Naive B cell (primary cell): ENCODE measurements around the gene MCEE. TPM values are rescaled to one million over a fixed set of nuclear protein-coding genes. Genes with fewer than 3 reads are reported as not detected.
"Not testable (repeated sequence)": the region's sequence is repeated elsewhere in the genome, so short reads cannot be mapped to it uniquely, and the experiment has no call there.

Experiments used
- ATAC-seq, 2 donors: fragments of 150-1000 bp; cut with Tn5 transposase; 2 replicates each; pipeline ENCODE4 v1.10.0; 2021; ENCODE audit warnings: low read depth in 2 of 2, mild to moderate bottlenecking in 2 of 2, moderate library complexity in 2 of 2
- DNase-seq: peaks from one replicate; pipeline ENCODE4 v3.0.0; 2022
- H3K27ac Mint-ChIP-seq, 6 donors: one replicate each; pipeline ENCODE4 v1.8.0; 2020 to 2022; ENCODE audit warnings: mild to moderate bottlenecking in 6 of 6, mixed read lengths in 6 of 6, moderate library complexity in 5 of 6, inconsistent platforms in 2 of 6
- H3K27me3 Mint-ChIP-seq, 3 donors: one replicate each; pipeline ENCODE4 v1.8.0; 2021 to 2022; ENCODE audit warnings: mixed read lengths in 3 of 3, mild to moderate bottlenecking in 1 of 3
- H3K36me3 Mint-ChIP-seq, 2 donors: one replicate each; pipeline ENCODE4 v1.8.0; 2020 to 2022; ENCODE audit warnings: mixed read lengths in 2 of 2, inconsistent platforms in 1 of 2, mild to moderate bottlenecking in 1 of 2
- H3K4me1 Mint-ChIP-seq, 3 donors: one replicate each; pipeline ENCODE4 v1.8.0; 2020 to 2022; ENCODE audit warnings: mixed read lengths in 3 of 3, inconsistent platforms in 1 of 3, mild to moderate bottlenecking in 1 of 3, moderate library complexity in 1 of 3
- H3K4me3 Mint-ChIP-seq, 8 donors: one replicate each; pipeline ENCODE4 v1.8.0; 2020 to 2022; ENCODE audit warnings: mild to moderate bottlenecking in 8 of 8, mixed read lengths in 8 of 8, moderate library complexity in 8 of 8, inconsistent platforms in 2 of 8
- H3K9me3 Mint-ChIP-seq, 7 donors: one replicate each; pipeline ENCODE4 v1.8.0; 2020 to 2022; ENCODE audit warnings: mixed read lengths in 7 of 7, mild to moderate bottlenecking in 5 of 7, inconsistent platforms in 2 of 7, moderate library complexity in 1 of 7
- polyA plus RNA-seq, 6 donors: library from polyadenylated mRNA; unstranded; fragments of 300-500 nt; fragmentation: Illumina TruSeq; gene quantifications; one replicate each; pipeline ENCODE4 v1.2.3, GENCODE V29; 2021; ENCODE audit warnings: low read depth in 6 of 6

MCEE gene
- polyA plus RNA-seq, 6 donors from 2014 or later = 15.1 to 39.2 (median 30.3) TPM

DNA sequence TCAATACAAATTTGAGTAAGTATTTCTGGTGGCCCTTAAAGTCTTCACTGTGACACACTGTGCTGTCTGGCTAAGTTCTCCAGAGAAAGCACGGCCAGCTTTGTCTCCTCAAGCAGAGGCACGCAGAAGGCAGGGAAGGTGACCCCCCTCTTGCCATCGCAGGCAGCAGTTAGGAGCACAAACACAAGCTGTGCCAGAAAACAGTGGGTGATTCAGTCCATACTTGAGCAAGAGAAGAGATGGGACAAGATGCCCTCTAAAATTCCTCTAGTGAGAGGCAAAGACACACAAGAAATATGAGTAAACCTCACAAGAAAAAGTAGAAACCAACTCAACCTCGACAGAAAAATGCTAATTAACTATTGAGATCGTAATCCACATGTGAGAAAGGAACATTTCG is 9.8 kb downstream of the MCEE start:
- Mint-ChIP-seq H3K4me1 (peaks cover 0 to 7% (median 7%) of the 10 kb centered on the region in 3 donors), H3K4me3 (no peak overlapping the region), H3K36me3 (peaks cover 9 to 23% of the 10 kb centered on the region in 2 donors), H3K27ac (no peak overlapping the region), H3K9me3 (no peaks in the 10 kb centered on the region), H3K27me3 (no peaks in the 10 kb centered on the region)
- DNase-seq (no peak), ATAC-seq (no peak)

DNA sequence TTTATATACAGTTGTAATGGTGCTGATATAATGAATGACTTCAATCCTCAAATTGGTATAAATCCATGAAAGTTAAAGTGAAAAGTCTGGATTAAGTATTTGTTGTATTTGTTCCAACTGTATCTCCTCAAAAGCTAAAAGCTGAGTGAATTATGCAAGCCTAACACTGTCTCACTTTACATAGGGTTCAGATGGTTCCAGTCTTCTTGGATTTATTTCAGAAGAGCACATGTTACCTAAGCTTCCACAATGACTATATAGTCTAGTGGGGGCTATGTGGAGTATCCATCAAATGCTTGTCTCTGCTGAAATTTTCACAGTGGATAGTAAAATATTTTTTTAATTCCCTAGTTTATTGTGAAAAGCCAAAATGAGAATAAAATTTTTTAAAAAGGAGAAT is 13.0 kb downstream of the MCEE start:
- DNase-seq (no peak), ATAC-seq (no peak)
- no peaks in the 10 kb centered on the region for H3K27me3 Mint-ChIP-seq
- H3K36me3 Mint-ChIP-seq = peaks cover 9 to 32% of the 10 kb centered on the region in 2 donors
- H3K9me3 Mint-ChIP-seq = no peaks in the 10 kb centered on the region
- no peak overlapping the region for H3K4me3 Mint-ChIP-seq
- peaks cover 0 to 7% (median 7%) of the 10 kb centered on the region in 3 donors for H3K4me1 Mint-ChIP-seq
- H3K27ac Mint-ChIP-seq = no peak overlapping the region

DNA sequence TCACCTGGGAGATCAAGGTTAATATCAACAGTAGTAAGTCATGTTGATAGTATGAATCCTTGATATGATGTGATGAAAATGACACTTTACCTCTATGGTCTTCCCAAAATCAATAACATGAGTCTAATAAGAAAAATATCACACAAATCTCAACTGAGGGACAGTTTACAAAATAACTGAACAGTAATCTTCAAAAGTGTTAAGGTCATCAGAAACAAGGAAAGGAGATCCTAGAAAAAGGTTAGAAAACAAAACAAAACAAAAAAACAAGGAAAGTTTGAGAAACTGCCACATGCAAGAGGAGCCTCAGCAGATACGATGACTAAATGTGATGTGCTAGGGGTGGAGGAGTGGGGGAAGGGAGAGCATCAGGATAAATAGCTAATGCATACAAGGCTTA is 16.2 kb downstream of the MCEE start:
- no peak overlapping the region for H3K4me3 Mint-ChIP-seq
- H3K27me3 Mint-ChIP-seq = no peaks in the 10 kb centered on the region
- H3K27ac Mint-ChIP-seq = no peak overlapping the region
- no peaks in the 10 kb centered on the region for H3K9me3 Mint-ChIP-seq
- H3K36me3 Mint-ChIP-seq = peaks cover 9 to 17% of the 10 kb centered on the region in 2 donors
- H3K4me1 Mint-ChIP-seq = no peaks in the 10 kb centered on the region
- ATAC-seq (no peak), DNase-seq (no peak)

DNA sequence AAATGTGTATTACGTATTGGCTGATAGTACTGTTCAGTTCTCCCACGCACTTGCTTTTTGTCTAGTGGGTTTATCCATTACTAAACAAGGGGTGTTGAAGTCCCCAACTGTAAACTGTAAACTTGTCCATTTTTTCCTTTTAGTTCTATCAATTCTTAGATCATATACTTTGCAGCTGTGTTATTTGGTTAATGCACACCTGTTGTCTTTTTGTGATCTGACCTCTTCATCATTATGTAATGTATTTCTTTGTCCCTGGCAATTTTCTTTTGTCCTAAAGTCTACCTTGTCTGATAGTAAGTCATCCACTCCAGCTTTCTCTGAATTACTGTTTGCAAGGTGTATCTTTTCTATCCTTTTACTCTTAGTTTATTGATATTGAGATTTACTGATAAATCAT is 21.9 kb downstream of the MCEE start:
- H3K4me1 Mint-ChIP-seq = no peaks in the 10 kb centered on the region
- H3K27ac Mint-ChIP-seq = peak overlapping the region in 1 of 6 donors; percentile 13
- H3K9me3 Mint-ChIP-seq = peaks cover 0 to 8% (median 0%) of the 10 kb centered on the region in 7 donors
- ATAC-seq = no peak
- no peak for DNase-seq
- H3K4me3 Mint-ChIP-seq = no peak overlapping the region
- no peaks in the 10 kb centered on the region for H3K27me3 Mint-ChIP-seq
- H3K36me3 Mint-ChIP-seq = peaks cover 4 to 7% of the 10 kb centered on the region in 2 donors

DNA sequence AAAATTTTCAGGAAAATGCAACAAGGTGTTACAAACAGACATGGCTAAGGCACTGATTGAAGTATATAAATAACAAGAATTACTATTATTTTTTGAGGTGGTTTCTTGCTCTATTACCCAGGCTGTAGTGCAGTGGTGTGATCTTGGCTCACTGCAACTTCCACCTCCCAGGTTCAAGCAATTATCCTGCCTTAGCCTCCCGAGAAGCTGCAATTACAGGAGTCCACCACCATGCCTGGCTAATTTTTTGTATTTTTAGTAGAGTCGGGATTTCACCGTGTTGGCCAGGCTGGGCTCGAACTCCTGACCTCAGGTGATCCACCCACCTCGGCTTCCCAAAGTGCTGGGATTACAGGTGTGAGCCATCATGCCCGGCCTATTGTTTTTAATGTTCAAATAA is 23.6 kb downstream of the MCEE start:
- H3K27ac Mint-ChIP-seq, H3K4me1 Mint-ChIP-seq, H3K4me3 Mint-ChIP-seq, DNase-seq, H3K27me3 Mint-ChIP-seq, H3K9me3 Mint-ChIP-seq, H3K36me3 Mint-ChIP-seq, ATAC-seq: not testable (repeated sequence)

DNA sequence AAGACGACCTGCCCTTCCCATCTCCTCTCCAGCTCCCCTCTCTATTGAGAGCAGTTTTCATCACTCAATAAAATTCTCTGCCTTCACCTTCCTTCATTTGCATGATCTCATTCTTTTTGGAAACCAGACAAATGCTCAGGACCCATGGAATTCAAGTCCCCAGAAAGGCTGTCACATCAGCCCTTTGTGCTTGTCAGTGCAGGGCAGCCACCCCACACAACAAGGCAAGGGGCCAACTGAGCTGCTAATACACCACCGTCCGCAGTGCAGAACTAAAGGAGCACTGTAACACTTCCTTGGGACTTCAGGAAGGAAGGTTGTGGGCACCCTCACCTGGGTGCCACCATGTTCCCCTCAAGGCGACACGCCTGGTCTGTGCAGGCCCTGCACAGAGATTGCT is 26.2 kb downstream of the MCEE start:
- Mint-ChIP-seq H3K4me1 (peaks cover 0 to 4% (median 0%) of the 10 kb centered on the region in 3 donors), H3K4me3 (no peak overlapping the region), H3K27ac (peak overlapping the region in 2 of 6 donors; percentile 56 to 70), H3K9me3 (peaks cover 0 to 8% (median 0%) of the 10 kb centered on the region in 7 donors), H3K36me3 (no peaks in the 10 kb centered on the region), H3K27me3 (peaks cover 4 to 5% (median 4%) of the 10 kb centered on the region in 3 donors)
- no peak for ATAC-seq
- no peak for DNase-seq

DNA sequence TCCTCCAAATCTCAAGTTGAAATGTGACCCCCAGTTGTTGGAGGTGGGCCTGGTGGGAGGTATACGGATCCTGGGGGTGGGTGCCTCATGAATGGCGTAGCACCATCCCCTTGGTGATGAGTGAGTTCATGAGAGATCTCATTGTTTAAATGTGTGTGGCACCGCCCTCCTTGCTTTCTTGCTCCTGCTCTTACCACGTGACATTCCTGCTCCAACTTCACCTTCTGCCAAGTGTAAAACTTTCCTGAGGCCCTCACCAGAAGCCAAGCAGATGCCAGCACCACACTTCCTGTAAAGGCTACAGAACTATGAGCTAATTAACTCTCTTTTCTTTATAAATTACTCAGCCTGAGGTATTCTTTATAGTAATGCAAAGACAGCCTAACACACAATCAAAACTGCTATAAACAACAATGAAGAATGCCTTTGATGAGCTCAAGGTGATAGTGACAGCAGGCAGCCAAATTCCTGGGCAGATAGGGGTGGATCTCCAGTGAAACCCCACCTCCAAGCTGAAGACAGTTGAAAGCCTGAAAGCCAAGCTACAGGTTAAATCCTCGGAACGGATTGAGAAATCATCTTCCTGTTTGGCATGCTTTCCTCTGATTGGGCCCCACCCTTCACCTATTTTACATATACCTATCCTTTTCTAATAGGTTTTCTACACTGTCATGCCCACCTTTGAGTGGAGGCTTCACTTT is 26.9 kb downstream of the MCEE start:
- Mint-ChIP-seq H3K27me3 (peaks cover 4 to 6% (median 4%) of the 10 kb centered on the region in 3 donors), H3K4me3 (no peak overlapping the region), H3K9me3 (peaks cover 0 to 8% (median 0%) of the 10 kb centered on the region in 7 donors), H3K36me3 (no peaks in the 10 kb centered on the region), H3K4me1 (peaks cover 0 to 4% (median 0%) of the 10 kb centered on the region in 3 donors), H3K27ac (peak overlapping the region in 1 of 6 donors; percentile 61)
- ATAC-seq = no peak
- no peak for DNase-seq

DNA sequence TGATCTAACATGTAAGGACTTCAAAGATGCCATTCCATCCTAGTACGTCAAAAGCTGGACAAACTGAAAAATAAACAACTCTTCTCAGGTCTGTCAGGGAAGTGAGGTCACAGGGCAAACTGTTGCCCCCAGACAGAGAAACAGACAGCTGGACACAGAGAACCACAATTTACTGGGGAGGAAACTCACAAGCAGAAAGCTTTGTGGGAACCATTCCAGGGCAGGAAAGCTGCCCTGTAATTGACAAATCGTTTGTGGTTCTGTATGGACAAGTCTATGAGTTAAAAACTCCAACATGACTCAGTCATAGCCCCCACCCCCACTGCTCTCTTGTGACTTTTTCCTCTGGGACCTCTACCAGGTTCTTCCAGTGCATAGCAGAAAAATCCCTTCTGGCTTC is 28.4 kb downstream of the MCEE start:
- H3K4me1 Mint-ChIP-seq = peaks cover 0 to 4% (median 0%) of the 10 kb centered on the region in 3 donors
- ATAC-seq = no peak
- peaks cover 0 to 8% (median 0%) of the 10 kb centered on the region in 7 donors for H3K9me3 Mint-ChIP-seq
- H3K4me3 Mint-ChIP-seq = peak overlapping the region in 1 of 8 donors; percentile 17
- peaks cover 6 to 10% (median 7%) of the 10 kb centered on the region in 3 donors for H3K27me3 Mint-ChIP-seq
- H3K27ac Mint-ChIP-seq = no peak overlapping the region
- H3K36me3 Mint-ChIP-seq = no peaks in the 10 kb centered on the region
- no peak for DNase-seq

DNA sequence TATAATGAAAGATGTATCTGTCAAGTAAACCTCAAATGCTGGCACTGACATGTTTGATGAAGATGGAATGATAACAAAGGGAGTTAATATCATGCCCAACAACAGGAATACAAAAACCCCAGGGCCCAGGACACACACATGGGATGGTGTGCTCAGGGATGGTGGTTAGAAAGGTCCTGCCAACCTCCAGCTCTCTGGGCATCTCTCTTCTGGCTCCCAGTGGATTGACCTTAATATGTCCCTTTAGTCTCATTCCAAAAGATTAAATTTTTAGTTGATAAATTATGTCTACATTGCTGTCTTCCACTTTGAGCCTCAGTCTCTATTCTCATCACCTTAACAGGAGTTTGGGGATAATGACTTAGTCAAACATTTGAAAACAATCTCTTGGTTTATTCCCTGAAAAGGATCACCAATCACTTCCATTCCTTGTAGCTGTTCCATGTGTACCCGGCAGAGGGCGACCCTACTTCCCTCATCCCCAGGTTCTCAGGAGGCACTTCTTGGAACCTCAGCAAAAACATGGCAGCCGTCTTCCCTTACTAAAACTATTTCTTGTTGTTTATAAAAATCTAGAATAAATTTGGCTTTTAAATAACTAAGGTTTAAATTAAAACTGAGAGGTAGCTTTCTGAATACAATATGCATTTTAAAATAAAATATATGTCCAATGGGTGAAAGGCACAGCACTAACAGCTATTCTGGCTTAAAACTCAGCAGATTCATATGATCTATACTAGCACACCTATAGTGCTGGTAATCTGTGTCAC is 29.6 kb downstream of the MCEE start:
- Mint-ChIP-seq H3K27ac (peak overlapping the region in 1 of 6 donors; percentile 32), H3K9me3 (peaks cover 0 to 2% (median 0%) of the 10 kb centered on the region in 7 donors), H3K4me3 (no peak overlapping the region), H3K36me3 (no peaks in the 10 kb centered on the region), H3K27me3 (peaks cover 6 to 10% (median 8%) of the 10 kb centered on the region in 3 donors), H3K4me1 (peaks cover 0 to 4% (median 0%) of the 10 kb centered on the region in 3 donors)
- ATAC-seq = peak in 1 of 2 donors; percentile 50
- peak; percentile 19 for DNase-seq

DNA sequence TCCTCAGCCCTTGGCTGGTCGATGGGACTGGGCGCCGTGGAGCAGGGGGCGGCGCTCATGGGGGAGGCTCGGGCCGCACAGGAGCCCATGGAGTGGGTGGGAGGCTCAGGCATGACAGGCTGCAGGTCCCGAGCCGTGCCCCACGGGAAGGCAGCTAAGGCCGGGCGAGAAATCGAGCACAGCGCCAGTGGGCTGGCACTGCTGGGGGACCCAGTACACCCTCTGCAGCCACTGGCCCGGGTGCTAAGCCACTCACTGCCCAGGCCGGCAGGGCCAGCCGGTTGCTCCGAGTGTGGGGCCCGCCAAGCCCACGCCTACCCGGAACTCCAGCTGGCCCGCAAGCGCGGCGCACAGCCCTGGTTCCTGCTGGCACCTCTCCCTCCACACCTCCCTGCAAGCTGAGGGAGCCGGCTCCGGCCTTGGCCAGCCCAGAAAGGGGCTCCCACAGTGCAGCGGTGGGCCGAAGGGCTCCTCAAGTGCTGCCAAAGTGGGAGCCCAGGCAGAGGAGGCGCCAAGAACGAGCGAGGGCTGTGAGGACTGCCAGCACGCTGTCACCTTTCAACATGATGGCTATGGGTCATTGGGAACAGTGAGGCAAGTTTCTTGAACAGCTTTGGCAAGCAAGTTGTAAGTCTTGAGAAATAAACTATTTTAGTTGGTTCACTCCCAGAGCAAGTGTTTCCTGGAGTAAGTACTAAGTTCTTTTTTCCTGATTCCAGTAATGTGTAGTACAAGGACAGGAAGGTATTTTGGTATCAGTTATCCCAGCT is 37.4 kb downstream of the MCEE start:
- not testable (repeated sequence) for H3K27ac Mint-ChIP-seq

DNA sequence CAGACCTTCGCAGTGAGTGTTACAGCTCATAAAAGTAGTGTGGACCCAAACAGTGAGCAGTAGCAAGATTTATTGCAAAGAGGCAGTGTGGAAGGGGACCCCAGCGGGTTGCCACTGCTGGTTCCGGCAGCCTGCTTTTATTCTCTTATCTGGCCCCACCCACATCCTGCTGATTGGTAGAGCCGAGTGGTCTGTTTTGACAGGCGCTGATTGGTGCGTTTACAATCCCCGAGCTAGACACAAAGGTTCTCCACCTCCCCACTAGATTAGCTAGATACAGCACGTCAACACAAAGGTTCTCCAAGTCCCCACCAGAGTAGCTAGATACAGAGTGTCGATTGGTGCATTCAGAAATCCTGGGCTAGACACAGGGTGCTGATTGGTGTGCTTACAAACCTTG is 38.2 kb downstream of the MCEE start:
- not testable (repeated sequence) for H3K27ac Mint-ChIP-seq, DNase-seq, H3K36me3 Mint-ChIP-seq, H3K9me3 Mint-ChIP-seq, H3K4me3 Mint-ChIP-seq, ATAC-seq, H3K4me1 Mint-ChIP-seq
- peaks cover 14 to 37% (median 30%) of the 10 kb centered on the region in 3 donors for H3K27me3 Mint-ChIP-seq

More for the DNA sequence above, 37.4 kb downstream of the MCEE start:
- H3K4me1 Mint-ChIP-seq, H3K9me3 Mint-ChIP-seq, H3K36me3 Mint-ChIP-seq, DNase-seq, ATAC-seq: not testable (repeated sequence)
- Mint-ChIP-seq H3K27me3 (peaks cover 9 to 34% (median 28%) of the 10 kb centered on the region in 3 donors), H3K4me3 (peak overlapping the region in 1 of 8 donors; percentile 19)

DNA sequence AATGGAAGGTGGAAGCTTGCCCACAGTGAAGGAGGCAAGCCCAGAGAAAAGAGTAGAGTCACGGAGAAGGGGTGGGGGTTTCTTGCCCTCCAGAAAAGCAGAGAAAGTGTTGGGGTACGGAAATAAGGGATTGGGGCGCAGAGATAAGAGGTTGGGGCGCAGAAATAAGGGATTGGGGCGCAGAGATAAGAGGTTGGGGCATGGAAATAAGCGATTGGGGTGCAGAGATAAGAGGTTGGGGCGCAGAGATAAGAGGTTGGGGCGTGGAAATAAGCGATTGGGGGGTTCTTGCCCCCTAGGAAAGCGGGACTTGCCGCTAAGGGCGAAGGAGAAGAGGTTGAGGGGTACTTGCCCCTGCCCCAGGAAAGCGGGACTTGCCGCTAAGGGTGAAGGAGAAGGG is 40.6 kb downstream of the MCEE start:
- Mint-ChIP-seq H3K27ac (peak overlapping the region in 1 of 6 donors; percentile 85), H3K4me3 (peak overlapping the region in 1 of 8 donors; percentile 26)
- not testable (repeated sequence) for ATAC-seq

DNA sequence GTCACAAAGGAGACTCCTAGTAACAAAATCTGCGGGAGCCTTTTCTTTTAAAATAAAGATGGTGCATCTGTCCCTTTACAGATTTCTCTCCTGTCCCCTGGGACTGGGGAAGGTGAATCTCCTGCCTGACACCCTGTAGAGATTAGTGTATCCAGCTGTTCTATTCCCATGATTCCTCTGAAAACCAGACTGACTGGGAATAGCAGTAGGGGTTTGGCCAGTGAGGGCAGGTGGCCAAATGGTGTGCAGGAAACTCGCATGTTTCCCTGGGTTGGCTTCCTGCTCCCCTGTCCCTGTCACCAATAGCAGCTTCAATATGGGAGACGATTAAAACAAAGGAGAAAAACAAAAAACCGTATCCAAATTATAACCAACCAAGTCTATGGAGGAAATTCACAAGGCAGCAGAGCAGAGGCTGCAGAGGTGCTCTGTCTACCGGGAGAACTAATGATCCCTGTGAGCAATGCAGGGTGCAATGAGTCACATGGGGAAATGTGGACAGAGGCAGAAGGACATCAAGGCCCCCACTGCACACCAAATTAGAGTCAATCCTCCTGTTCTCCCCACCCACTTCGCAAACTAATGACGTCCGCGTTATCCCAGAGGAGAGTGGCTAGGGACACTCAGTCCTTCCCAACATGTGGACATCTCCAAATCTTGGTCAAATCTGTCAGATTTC is 44.6 kb downstream of the MCEE start:
- not testable (repeated sequence) for DNase-seq, H3K9me3 Mint-ChIP-seq, ATAC-seq, H3K36me3 Mint-ChIP-seq, H3K4me3 Mint-ChIP-seq
- peak overlapping the region in 1 of 6 donors; percentile 9 for H3K27ac Mint-ChIP-seq
- peaks cover 0 to 11% (median 3%) of the 10 kb centered on the region in 3 donors for H3K4me1 Mint-ChIP-seq
- H3K27me3 Mint-ChIP-seq = peaks cover 12 to 45% (median 29%) of the 10 kb centered on the region in 3 donors

More for the DNA sequence above, 40.6 kb downstream of the MCEE start:
- not testable (repeated sequence) for H3K9me3 Mint-ChIP-seq, H3K36me3 Mint-ChIP-seq, DNase-seq, H3K4me1 Mint-ChIP-seq
- peaks cover 12 to 46% (median 30%) of the 10 kb centered on the region in 3 donors for H3K27me3 Mint-ChIP-seq
